ENCODE data around the gene CDIPT.

CDIPT gene

DNA sequence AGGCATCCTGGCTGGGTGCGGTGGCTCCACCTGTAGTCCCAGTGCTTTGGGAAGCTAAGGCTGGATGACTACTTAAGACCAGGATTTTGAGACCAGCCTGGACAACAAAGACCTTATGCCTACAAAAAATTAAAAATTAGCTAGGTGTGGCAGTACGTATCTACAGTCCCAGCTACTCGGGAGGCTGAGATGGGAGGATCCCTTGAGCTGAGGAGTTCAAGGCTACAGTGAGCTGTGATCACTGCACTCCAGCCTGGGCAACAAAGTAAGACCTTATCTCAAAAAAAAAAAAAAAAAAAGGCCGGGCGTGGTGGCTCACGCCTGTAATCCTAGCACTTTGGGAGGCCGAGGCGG is 36.7 kb downstream of the CDIPT start:
- no peak for DNase-seq (ENCODE audit: low read depth in 2 of 2)

DNA sequence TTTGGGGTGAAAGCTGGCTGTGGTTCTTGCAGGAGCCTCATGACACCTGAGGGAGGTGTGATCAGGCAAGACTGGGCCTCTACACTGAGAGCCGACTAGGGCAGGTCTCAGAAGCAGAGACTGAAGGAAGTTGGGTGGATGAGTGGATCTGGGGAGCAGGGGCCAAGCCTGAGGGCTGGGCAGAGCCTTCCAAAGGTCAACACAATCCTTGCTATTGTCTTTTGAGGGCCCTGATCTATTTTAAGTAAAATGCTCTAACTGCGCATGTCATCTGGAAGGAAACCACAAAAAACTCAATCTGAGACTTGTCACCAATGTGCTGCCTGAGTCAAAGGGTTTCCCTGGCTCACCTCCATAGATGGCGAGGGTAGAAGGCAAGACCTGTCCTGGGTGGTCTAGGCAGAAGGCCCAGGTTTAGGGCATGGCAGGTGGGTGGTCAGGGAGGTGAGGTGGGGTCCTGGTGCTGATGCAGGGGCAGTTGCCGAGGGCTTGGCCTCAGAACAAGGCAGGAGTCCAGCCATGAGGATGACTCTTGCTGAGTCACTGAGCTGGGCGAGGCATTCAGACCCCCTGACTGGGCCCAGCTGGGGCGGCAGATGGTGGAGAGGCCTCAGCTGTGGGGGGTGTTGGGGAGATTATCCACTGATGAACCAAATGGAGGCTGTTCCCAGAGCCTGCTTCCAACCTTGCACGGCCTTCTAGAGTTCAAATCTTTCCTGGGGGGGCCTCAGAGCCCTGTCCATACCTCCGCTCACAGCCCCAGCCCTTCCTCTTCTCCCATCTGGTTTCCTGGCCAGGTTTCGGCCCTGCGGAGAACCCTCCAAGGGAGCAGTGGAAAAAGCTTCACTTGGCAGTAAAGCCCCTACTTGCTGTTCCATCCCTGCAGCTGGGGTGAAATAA is 37.6 kb downstream of the CDIPT start:
- DNase-seq (ENCODE audit: low read depth in 2 of 2) = peak in 1 of 2 donors; percentile 33

GRCh38 chr16:29824589-29825144 is 38.4 kb downstream of the CDIPT start:
- DNase-seq (ENCODE audit: low read depth in 2 of 2) = no peak

DNA sequence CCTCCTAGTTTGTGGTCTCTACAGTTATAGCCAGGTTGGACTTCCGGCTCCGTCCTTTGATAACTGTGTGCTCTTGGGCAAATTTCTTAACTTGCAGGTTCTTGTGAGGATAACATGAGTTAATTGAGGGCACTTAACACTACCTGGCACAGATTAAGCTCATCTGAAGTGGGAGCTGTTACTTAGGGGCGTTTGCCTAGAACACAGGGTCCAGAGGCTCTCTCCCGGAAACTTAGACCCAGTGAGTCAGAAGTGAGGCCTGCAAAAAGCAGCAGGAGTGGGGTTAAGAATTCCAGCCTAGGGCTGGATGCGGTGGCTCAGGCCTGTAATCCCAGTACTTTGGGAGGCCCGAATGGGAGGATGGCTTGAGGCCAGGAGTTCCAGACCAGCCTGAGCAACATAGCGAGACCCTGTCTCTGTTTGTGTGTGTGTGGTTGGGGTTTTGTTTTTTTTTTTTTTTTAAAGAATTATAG is 41.3 kb downstream of the CDIPT start:
- DNase-seq (ENCODE audit: low read depth in 2 of 2) = no peak

DNA sequence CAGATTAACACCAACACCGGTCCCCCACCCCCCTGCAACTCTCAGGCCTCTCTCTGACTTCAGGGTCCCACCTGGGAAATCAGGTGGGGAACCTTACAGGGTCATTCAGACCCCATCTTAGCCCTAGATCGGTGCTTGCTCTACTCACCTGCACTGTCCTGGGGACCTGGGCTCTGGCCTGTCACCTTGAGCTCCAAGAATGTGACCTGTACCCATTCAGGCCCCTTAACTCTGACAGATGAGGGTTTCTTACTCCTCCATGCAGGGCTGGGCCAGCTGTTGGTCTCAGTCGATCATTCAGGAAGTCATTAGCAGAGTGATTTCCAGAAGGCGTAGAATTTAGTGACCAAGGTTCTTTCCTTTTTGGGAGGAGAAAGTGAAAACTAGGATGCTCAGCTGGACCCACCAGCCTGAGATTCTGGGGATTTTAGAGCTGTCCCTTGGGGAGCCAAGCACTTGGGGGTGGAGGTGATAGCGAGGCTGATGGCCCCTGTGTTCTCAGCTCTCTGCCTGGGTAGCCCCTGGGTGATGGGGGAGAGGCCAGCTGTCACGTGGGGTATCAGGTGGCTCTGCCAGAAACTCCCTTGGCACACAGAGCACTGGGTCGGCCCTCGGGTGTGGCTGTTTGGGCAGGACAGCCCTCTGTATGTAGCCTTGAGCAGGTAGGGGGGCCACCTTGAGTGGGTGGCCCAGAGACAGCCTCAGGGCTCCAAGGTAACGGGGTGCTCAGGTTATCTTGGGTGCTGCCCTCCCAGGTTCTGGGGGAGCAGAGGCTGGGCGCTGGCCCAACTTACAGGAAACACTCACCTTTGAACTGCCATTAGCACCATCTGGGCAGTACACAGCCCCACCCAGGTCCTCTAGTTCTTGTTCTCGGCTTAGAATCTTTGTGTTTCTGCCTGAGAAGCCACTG is 42.0 kb downstream of the CDIPT start:
- DNase-seq (ENCODE audit: low read depth in 2 of 2) = peak in 1 of 2 donors; percentile 38

GRCh38 chr16:29820271-29820701 is 42.7 kb downstream of the CDIPT start, which contains the start of gene MVP:
Gene MVP, plus strand, starts transcription at chr16:29820462. Its CDS starts 10,088 bp downstream, at chr16:29830550.
- DNase-seq (ENCODE audit: low read depth in 2 of 2) = peak in 1 of 2 donors; percentile 44

- DNase-seq (ENCODE audit: low read depth in 2 of 2) = no peak
Observed at GRCh38 chr16:29819506-29819905, 43.5 kb downstream of the CDIPT start.

DNA sequence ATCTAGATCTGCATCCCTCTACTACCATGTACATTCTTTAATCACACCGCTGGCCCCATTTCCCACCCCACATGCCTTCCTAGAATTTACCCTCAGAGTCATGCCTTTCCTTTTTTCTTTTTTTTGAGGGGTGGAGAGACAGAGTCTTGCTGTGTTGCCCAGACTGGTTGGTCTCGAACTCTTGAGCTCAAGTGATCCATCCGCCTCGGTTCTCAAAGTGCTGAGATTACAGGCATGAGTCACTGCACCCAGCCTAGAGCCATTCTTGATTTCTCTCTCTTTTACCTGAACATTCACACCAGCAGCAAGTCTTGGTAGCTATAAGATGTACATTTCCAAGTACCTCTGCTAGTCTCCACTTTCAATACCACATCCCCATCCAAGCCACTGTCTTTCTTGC is 44.9 kb downstream of the CDIPT start:
- DNase-seq (ENCODE audit: low read depth in 2 of 2) = no peak

GRCh38 chr16:29816694-29817441 is 46.2 kb downstream of the CDIPT start:
- peak in 1 of 2 donors; percentile 68 for DNase-seq (ENCODE audit: low read depth in 2 of 2)

DNA sequence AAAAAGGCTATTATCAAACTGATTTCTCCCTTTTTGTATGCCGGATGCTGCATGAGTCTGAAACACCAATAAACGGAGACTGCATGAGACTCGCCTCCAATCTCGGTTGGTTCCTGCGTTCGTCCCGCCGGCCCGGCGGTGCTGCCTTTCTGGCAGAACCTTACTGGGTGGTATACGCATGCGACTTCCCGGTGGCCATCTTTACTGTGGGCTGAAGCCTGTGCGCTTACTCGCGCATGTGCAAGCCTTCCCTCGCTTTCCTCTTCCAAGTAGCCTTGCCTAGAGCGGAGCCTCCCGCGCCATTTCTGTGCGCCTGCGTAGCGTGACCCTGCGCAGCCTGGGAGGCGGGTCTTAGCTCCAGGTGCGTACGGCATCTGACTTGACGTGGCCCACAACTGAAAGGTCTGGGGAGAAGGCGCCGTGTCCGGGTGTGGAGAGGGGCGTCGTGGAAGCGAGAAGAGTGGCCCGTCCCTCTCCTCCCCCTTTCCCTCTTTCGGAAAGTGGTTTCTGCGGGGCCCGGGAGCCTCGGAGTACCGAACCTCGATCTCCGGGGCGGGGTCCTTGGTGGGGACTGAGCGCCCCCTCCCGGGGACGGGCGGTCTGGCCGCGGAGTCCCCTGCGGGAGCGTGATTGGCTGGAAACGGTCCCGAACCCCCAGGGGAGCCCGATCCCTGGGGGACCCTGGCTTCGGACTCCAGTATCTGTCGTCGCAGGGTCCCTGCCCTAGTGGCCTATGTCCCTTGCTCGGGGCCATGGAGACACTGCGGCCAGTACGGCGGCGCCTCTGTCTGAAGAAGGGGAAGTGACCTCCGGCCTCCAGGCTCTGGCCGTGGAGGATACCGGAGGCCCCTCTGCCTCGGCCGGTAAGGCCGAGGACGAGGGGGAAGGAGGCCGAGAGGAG is 47.0 kb downstream of the CDIPT start, which contains the start of gene PAGR1:
TSS of gene PAGR1 (plus strand) at position 360 of the 901 bp plus-strand sequence. CDS start at position 734, 374 bp downstream.
- peak; percentile 97 to 99 for DNase-seq (ENCODE audit: low read depth in 2 of 2)

- no peak for DNase-seq (ENCODE audit: low read depth in 2 of 2)
Observed at GRCh38 chr16:29815032-29815721, 47.8 kb downstream of the CDIPT start.

GRCh38 chr16:29814592-29814991 is 48.4 kb downstream of the CDIPT start:
- DNase-seq (ENCODE audit: low read depth in 2 of 2) = no peak

DNA sequence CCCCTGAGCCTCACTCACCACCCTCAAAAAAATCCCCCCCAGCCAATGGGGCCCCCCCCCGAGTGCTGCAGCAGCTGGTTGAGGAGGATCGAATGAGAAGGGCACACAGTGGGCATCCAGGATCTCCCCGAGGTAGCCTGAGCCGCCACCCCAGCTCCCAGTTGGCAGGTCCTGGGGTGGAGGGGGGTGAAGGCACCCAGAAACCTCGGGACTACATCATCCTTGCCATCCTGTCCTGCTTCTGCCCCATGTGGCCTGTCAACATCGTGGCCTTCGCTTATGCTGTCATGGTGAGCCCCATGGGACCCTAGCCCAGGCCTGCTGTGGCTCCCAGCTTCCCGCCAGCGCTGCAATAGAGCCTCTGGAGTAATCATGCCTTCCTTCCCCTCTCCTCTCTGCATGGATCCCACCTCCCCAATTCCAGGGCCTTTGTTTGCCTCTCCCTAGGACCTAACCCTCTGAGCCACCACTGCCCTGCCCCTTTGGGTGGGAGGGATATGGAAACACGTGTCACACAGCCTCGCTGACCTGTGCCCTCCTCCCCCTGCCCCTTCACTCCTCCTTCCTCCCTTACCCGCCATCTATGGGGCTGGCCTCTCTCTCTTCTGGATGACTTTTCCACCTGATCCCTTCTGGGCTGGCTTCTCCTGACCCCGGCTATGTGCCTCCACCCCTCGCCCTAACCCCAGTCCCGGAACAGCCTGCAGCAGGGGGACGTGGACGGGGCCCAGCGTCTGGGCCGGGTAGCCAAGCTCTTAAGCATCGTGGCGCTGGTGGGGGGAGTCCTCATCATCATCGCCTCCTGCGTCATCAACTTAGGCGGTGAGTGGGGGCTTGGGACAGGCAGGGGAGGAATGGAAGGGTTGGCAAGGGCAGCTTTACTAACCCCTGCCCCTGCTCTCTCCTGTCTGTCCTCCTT is 49.1 kb downstream of the CDIPT start:
- DNase-seq (ENCODE audit: low read depth in 2 of 2) = no peak

DNA sequence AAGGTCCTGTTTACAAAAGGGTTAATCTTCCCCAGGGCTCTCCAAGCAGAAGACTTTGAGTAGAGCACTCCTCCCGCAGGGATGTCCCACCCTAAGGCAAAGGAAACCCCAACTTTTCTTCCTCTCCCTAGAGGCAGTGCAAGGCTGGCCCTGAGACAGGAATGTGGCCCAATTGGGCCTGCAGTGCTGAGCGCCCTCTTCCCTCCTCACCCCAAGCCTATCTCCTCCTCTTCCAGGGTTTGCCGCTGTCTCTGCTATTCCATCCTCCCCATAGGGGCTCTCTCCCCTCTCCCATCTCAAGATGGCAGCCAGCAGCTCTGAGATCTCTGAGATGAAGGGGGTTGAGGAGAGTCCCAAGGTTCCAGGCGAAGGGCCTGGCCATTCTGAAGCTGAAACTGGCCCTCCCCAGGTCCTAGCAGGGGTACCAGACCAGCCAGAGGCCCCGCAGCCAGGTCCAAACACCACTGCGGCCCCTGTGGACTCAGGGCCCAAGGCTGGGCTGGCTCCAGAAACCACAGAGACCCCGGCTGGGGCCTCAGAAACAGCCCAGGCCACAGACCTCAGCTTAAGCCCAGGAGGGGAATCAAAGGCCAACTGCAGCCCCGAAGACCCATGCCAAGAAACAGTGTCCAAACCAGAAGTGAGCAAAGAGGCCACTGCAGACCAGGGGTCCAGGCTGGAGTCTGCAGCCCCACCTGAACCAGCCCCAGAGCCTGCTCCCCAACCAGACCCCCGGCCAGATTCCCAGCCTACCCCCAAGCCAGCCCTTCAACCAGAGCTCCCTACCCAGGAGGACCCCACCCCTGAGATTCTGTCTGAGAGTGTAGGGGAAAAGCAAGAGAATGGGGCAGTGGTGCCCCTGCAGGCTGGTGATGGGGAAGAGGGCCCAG is 50.0 kb downstream of the CDIPT start:
- no peak for DNase-seq (ENCODE audit: low read depth in 2 of 2)

DNA sequence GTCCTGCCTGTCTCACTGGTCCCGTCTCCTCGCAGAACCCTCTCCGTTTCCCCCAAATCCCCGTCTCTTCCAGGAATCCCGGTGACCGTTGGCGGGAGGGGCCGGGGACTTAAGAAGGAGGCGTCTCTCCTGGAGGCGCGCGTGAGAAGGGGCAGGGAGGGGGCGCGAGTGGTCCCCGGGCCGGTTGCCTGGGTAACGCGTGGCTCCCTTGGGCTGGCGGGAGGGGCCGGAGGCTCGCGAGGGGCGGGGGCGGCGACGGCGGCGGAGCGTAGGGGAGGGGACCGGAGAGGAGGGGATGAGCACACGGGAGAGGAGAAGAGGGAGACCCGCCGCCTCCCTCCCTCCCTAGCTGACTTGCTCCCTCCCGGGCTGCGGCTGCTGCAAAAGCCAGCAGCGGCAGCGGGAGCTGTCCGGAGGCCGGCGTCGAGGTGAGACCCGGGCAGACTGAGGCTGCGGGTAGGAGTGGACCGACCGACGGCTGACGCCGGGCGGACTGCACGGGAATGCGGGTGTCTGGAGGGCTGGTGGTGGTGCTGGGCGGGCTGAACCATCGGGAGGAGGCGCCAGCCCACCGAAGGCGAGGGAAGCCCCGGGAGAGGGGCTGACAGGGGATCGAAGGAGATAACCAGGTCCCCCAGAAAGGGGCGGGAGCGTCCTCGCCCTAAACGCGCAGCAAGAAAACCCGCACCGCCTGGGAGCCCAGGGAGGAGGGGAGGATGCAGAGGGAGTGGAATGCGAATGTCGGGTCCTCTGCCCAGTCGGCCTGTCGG is 50.9 kb downstream of the CDIPT start, which contains the start of gene PRRT2:
TSS of gene PRRT2 (plus strand) at position 298 of the 770 bp plus-strand sequence. CDS start 862 bp downstream, outside the sequence.
- peak in 1 of 2 donors; percentile 27 for DNase-seq (ENCODE audit: low read depth in 2 of 2)

GRCh38 chr16:29811170-29811895 is 51.7 kb downstream of the CDIPT start:
- DNase-seq (ENCODE audit: low read depth in 2 of 2) = peak; percentile 76 to 83
